C4-2B (cell line): ENCODE results near the gene DHRS9.
"Not testable (repeated sequence)": the region's sequence is repeated elsewhere in the genome, so short reads cannot be mapped to it uniquely, and the experiment has no call there.

Experiments
- H3K27ac ChIP-seq: fragments of 450-650 bp; 2 replicates; pipeline ENCODE4 v1.5.1; 2017
- ZFX ChIP-seq: fragments of 450-650 bp; IDR thresholded peaks from 2 replicates; pipeline ENCODE4 v1.6.1; 2017
- TF ChIP-seq, protein P1 (sequence below): fragments of 450-650 bp; conservative IDR thresholded peaks from 2 replicates; pipeline ENCODE4 v1.5.1; 2017; ENCODE audit warnings: mild to moderate bottlenecking

The DHRS9 gene

DNA sequence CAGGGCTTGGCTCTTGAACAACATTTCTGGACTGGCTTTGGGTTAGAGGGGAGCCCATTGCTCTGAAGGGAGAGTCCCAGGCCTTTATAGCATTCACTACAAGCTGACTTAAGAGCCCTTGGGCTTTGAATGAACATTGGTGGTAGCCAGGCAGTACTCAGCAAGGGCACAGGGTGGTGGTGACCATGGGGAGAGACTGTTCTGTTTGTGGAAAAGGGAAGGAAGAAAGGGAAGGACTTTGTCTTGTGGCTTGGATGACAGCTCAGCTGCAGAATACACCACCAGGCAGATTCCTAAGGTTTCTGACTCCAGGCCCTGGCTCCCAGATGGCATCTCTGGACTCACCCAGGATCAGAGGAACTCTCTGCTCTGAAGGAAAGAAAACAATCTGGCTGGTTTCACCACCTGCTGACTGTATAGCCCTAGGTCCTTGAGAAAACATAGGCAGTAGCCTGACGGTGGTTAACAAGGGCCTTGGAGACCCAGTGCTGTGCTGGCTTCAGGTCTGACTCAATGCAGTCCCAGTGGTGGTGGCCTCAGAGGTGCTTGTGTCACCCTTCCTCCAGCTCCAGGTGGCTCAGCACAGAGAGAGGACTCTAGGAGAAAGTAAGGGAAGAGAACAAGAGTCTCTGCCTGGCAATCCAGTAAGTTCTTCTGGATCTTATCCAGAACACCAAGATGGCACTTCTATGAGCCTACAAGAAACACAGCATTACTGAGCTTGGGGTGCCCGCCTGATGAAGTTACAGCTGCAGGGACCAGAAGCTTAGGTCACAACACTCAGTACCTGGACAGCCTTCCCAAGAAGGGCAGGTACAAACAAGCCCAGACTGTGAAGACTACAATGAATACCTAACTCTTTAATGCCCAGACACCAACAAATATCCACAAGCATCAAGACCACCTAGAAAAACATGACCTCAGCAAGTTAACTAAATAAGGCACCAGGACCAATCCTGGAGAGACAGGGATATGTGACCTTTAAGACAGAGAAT lies 21.8 kb upstream of the DHRS9 start:
- H3K27ac ChIP-seq, result no peak overlapping the region

DNA sequence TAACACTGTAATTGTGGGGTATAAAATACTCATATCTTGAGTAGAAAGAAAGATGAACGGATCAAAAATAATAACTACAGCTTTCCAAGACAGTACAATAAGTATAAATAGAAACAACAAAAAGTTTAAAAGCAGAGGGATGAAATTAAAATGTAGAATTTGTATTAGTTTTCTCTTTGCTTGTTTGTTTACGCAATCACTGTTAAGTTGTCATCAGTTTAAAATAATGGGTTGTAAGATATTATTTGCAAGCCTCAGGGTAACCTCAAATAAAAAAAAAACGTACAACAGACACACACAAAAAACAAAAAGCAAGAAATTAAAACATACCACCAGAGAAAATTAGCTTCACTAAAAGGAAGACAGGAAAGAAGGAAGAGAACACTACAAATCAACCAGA lies 20.2 kb upstream of the DHRS9 start:
- H3K27ac ChIP-seq, result no peak overlapping the region
- TF ChIP-seq ZFX, result no peak
- TF ChIP-seq, protein P1, sequence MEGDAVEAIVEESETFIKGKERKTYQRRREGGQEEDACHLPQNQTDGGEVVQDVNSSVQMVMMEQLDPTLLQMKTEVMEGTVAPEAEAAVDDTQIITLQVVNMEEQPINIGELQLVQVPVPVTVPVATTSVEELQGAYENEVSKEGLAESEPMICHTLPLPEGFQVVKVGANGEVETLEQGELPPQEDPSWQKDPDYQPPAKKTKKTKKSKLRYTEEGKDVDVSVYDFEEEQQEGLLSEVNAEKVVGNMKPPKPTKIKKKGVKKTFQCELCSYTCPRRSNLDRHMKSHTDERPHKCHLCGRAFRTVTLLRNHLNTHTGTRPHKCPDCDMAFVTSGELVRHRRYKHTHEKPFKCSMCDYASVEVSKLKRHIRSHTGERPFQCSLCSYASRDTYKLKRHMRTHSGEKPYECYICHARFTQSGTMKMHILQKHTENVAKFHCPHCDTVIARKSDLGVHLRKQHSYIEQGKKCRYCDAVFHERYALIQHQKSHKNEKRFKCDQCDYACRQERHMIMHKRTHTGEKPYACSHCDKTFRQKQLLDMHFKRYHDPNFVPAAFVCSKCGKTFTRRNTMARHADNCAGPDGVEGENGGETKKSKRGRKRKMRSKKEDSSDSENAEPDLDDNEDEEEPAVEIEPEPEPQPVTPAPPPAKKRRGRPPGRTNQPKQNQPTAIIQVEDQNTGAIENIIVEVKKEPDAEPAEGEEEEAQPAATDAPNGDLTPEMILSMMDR, result no peak

More for the DNA sequence above, 21.8 kb upstream of the DHRS9 start:
- TF ChIP-seq, protein P1, result no peak
- no peak for TF ChIP-seq ZFX

DNA sequence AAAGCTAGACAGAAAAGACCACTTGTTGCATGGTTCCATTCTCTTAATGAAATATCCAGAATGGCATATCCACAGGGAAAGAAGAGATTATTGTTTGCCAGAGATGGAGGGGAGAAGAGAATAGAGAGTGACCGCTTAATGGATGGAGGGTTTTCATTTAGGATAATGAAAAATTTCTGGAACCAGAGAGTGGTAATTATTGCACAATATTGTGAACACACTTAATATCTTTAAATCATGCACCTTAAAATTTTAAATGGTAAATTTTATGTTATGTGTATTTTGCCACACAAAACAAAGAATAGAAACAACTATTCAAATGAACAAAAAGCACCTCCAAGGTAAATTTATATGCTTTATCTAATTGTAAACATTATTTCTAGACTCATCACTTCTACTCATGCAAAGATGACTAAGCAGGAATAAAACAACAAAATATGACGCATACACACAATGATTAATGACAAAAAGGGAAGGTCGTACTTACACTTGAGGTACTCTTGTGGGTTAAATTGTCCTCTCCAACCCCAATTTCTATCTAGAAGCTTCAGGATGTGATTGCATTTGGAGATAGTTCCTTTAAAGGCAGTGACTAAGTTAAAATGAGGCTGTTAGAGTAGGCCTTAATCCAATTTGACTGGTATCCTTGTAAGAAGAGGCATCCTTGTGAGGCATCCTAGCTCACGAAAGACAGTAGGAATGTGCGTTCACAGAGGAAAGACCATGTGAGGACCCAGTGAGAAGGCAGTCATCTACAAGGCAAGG lies 18.7 kb upstream of the DHRS9 start:
- TF ChIP-seq, protein P1, result no peak
- no peak for TF ChIP-seq ZFX
- no peak overlapping the region for H3K27ac ChIP-seq

DNA sequence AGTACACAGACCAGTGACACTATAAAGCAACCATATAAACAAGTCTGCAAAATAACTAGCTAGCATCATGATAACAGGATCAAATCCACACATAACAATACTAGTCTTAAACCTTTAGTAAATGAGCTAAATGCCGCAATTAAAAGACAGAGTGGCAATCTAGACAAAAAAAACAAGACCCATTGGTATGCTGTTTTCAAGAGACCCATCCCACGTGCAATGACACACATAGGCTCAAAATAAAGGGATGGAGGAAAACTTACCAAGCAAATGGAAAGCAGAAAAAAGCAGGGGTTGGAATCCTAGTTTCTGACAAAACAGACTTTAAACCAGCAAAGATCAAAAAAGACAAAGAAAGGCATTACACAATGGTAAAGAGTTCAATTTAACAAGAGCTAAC lies 14.8 kb upstream of the DHRS9 start:
- H3K27ac ChIP-seq, result not testable (repeated sequence)

DNA sequence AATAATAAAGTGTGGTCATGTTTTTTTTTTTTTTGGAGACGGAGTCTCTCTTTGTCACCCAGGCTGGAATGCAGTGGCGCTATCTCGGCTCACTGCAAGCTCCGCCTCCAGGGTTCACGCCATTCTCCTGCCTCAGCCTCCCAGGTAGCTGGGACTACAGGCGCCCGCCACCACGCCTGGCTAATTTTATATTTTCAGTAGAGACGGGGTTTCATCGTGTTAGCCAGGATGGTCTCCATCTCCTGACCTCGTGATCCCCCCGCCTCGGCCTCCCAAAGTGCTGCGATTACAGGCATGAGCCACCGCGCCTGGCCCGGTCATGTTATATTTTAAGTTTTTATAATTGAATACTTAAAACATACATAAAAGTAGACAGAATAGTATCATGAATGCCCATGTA lies 5.2 kb upstream of the DHRS9 start:
- H3K27ac ChIP-seq, result peak overlapping the region; percentile 35

DNA sequence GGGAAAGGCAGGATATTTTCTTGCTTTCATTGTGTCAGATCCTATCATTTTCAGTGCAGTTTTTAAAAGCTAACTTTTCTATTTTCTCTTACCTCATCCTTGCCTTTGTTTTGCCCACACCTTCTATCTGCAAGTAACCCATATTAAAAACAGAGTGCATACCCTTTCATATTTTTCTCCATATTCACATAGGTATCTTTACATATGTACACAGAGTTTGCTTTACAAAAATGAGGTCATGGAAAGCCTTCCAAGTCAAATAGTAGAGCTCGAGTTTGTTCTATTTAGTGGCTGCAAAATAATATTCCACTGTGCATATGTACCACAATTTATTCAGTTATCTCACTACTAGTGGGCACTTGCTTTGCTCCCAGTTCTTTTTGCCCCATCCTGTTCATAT lies 3.9 kb upstream of the DHRS9 start:
- H3K27ac ChIP-seq, result no peak overlapping the region

DNA sequence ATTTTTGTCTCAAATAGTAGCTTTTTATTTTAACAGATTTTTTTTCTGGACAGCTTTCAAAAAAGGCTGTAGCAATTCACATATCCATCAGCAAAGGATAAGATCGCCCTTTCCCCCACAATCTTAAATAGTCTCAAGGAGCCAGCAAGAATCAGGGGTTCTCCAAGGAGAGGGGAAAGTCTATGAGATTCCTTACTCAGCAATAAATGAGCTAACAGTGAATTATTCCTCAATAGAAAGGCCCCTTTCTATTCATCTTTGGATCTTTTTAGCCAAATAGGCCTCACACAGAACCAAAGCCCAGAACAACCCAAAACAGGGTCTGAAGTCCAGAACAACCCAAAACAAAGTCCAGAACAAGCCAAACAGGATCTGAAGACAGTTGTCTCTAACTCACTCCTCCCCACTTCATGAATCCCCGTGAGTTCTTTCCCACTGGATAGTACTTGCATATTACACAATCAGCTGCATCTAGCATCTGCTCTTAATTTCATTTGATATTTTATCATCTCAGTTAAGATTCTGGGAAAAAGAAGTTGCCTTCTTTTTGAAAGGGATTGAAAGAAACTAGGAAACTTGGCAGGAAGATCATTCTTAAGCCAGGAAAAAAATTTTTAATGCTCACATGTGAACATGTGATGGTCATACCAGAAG lies 3.4 kb upstream of the DHRS9 start:
- TF ChIP-seq, protein P1, result no peak
- TF ChIP-seq ZFX, result no peak
- H3K27ac ChIP-seq, result peak overlapping the region; percentile 50; the same call in 1 of the 2 replicates

More for the DNA sequence above, 3.9 kb upstream of the DHRS9 start:
- no peak for TF ChIP-seq ZFX
- TF ChIP-seq, protein P1, result no peak

DNA sequence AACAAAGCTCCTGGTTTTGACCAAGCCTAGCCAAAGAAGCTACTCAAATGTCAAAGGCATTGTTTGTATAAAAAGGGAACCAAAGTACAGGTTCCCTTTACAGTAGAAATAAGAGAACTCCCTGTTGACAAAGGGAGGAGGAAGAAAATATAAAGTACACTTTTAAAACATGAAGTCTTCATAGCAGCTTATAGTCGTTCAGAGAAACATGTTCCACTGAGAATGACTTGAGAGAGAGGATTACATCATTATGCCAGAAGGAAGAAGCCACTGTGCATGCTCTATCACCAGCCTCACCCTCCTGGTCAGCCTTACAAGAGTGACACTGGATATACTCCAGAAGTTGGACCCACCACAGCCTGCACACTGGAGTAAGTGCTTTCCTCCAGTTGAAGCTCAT lies 2.5 kb upstream of the DHRS9 start:
- H3K27ac ChIP-seq, result no peak overlapping the region; the same call in 1 of the 2 replicates
- TF ChIP-seq, protein P1, result no peak
- no peak for TF ChIP-seq ZFX
